NCI-H774 (cell line): ENCODE data around the gene VSNL1.

Experiments used
- DNase-seq: peaks from one replicate; lab custom pipeline; 2025; lab: John Stamatoyannopoulos, UW

The VSNL1 gene

GRCh38 chr2:17583166-17583565, 42.7 kb downstream of the VSNL1 start:
- no peak for DNase-seq

- DNase-seq, result no peak
These were observed 43.1 kb downstream of the VSNL1 start for GRCh38 chr2:17583646-17584045.

GRCh38 chr2:17584689-17585088, 44.2 kb downstream of the VSNL1 start:
- no peak for DNase-seq

- no peak for DNase-seq
These were observed 47.0 kb downstream of the VSNL1 start for GRCh38 chr2:17587469-17587868.

GRCh38 chr2:17588031-17588430, 47.5 kb downstream of the VSNL1 start:
- no peak for DNase-seq

- DNase-seq, result no peak
These were observed 49.0 kb downstream of the VSNL1 start for GRCh38 chr2:17589406-17590035.

GRCh38 chr2:17590342-17590911, 49.9 kb downstream of the VSNL1 start:
- DNase-seq, result no peak

GRCh38 chr2:17591846-17592245, 51.4 kb downstream of the VSNL1 start:
- no peak for DNase-seq

- DNase-seq, result no peak
These were observed 52.4 kb downstream of the VSNL1 start for GRCh38 chr2:17592731-17593409.

GRCh38 chr2:17593445-17593840, 52.9 kb downstream of the VSNL1 start:
- no peak for DNase-seq

GRCh38 chr2:17593841-17594491, 53.5 kb downstream of the VSNL1 start:
- no peak for DNase-seq

GRCh38 chr2:17594533-17595401, 54.3 kb downstream of the VSNL1 start:
- no peak for DNase-seq

GRCh38 chr2:17599617-17600016, 59.1 kb downstream of the VSNL1 start:
- DNase-seq, result no peak

- no peak for DNase-seq
These were observed 60.2 kb downstream of the VSNL1 start for GRCh38 chr2:17600556-17601204.

GRCh38 chr2:17604050-17604449, 63.6 kb downstream of the VSNL1 start:
- no peak for DNase-seq

GRCh38 chr2:17605696-17606095, 65.2 kb downstream of the VSNL1 start:
- DNase-seq, result no peak

- no peak for DNase-seq
These were observed 66.4 kb downstream of the VSNL1 start for GRCh38 chr2:17606851-17607250.

GRCh38 chr2:17607379-17607778, 66.9 kb downstream of the VSNL1 start:
- no peak for DNase-seq

- no peak for DNase-seq
These were observed 67.8 kb downstream of the VSNL1 start for GRCh38 chr2:17608251-17608650.

GRCh38 chr2:17610521-17610920, 70.0 kb downstream of the VSNL1 start:
- no peak for DNase-seq

GRCh38 chr2:17611036-17611435, 70.5 kb downstream of the VSNL1 start:
- DNase-seq, result no peak
